ENCODE data around the gene RSRC1. TPM values are rescaled to one million over a fixed set of nuclear protein-coding genes. Genes with fewer than 3 reads are reported as not detected.

The RSRC1 gene
- total and polyA plus RNA-seq, 3 experiments from 2014 or later: 32.9 to 43.3 (median 35.4) TPM

- Mint-ChIP-seq H3K4me3 (peak overlapping the region in 5 of 7 donors; percentile 82 to 90 (median 88)), H3K4me1 (peaks cover 14 to 23% (median 16%) of the 10 kb centered on the region in 3 donors), H3K27ac (peak overlapping the region in 2 of 8 donors; percentile 30 to 92), H3K27me3 (peaks cover 75 to 96% of the 10 kb centered on the region in 2 donors), H3K9me3 (peaks cover 3 to 22% (median 16%) of the 10 kb centered on the region in 5 donors), H3K36me3 (peaks cover 0 to 2% (median 2%) of the 10 kb centered on the region in 3 donors)
- H3K4me1 ChIP-seq (ENCODE audit: insufficient read depth, low read length): peaks cover 11% of the 10 kb centered on the region
- H3K36me3 ChIP-seq (ENCODE audit: insufficient read depth, low read length): no peaks in the 10 kb centered on the region
- no peaks in the 10 kb centered on the region for H3K9me3 ChIP-seq (ENCODE audit: low read length)
- ChIA-PET CTCF (no interaction called here), POLR2A (no interaction called here)
- H3K27me3 ChIP-seq (ENCODE audit: insufficient read depth, low read length, poor library complexity, severe bottlenecking): peaks cover 68% of the 10 kb centered on the region
- H3K27ac ChIP-seq (ENCODE audit: low read depth, low read length): no peak overlapping the region
- DNase-seq: no peak
- no peak overlapping the region for H3K4me3 ChIP-seq (ENCODE audit: low read length)
These were observed 12.8 kb upstream of the RSRC1 start for GRCh38 chr3:158097081-158097592.

- ChIA-PET CTCF (no interaction called here), POLR2A (no interaction called here)
- Mint-ChIP-seq H3K36me3 (peaks cover 0 to 2% (median 2%) of the 10 kb centered on the region in 3 donors), H3K4me3 (peak overlapping the region; percentile 82 to 94 (median 88)), H3K4me1 (peaks cover 15 to 25% (median 19%) of the 10 kb centered on the region in 3 donors), H3K27me3 (peaks cover 82 to 96% of the 10 kb centered on the region in 2 donors), H3K27ac (peak overlapping the region in 4 of 8 donors; percentile 30 to 92 (median 62)), H3K9me3 (peaks cover 3 to 24% (median 21%) of the 10 kb centered on the region in 5 donors)
- H3K27ac ChIP-seq (ENCODE audit: low read depth, low read length): no peak overlapping the region
- H3K4me1 ChIP-seq (ENCODE audit: insufficient read depth, low read length): peaks cover 11% of the 10 kb centered on the region
- peaks cover 74% of the 10 kb centered on the region for H3K27me3 ChIP-seq (ENCODE audit: insufficient read depth, low read length, poor library complexity, severe bottlenecking)
- no peaks in the 10 kb centered on the region for H3K36me3 ChIP-seq (ENCODE audit: insufficient read depth, low read length)
- H3K9me3 ChIP-seq (ENCODE audit: low read length): no peaks in the 10 kb centered on the region
- H3K4me3 ChIP-seq (ENCODE audit: low read length): peak overlapping the region; percentile 66
- peak; percentile 56 to 80 (median 72) for DNase-seq
These were observed 12.1 kb upstream of the RSRC1 start for GRCh38 chr3:158097593-158098308.

- POLR2A ChIA-PET: no interaction called here
- Mint-ChIP-seq H3K4me1 (peaks cover 17 to 30% (median 23%) of the 10 kb centered on the region in 3 donors), H3K27me3 (peaks cover 87 to 96% of the 10 kb centered on the region in 2 donors), H3K9me3 (peaks cover 3 to 29% (median 23%) of the 10 kb centered on the region in 5 donors), H3K4me3 (peak overlapping the region; percentile 82 to 94 (median 88)), H3K36me3 (peaks cover 0 to 2% (median 2%) of the 10 kb centered on the region in 3 donors), H3K27ac (peak overlapping the region in 4 of 8 donors; percentile 36 to 92 (median 62))
- H3K27ac ChIP-seq (ENCODE audit: low read depth, low read length): no peak overlapping the region
- no peaks in the 10 kb centered on the region for H3K36me3 ChIP-seq (ENCODE audit: insufficient read depth, low read length)
- H3K9me3 ChIP-seq (ENCODE audit: low read length): no peaks in the 10 kb centered on the region
- H3K4me3 ChIP-seq (ENCODE audit: low read length): peak overlapping the region; percentile 66
- H3K4me1 ChIP-seq (ENCODE audit: insufficient read depth, low read length): peaks cover 14% of the 10 kb centered on the region
- no peak for DNase-seq
- CTCF ChIA-PET: no interaction called here
- H3K27me3 ChIP-seq (ENCODE audit: insufficient read depth, low read length, poor library complexity, severe bottlenecking): peaks cover 79% of the 10 kb centered on the region
These were observed 11.6 kb upstream of the RSRC1 start for GRCh38 chr3:158098309-158098639.

GRCh38 chr3:158098834-158099424, 11.0 kb upstream of the RSRC1 start:
- H3K27me3 Mint-ChIP-seq: peaks cover 88 to 95% of the 10 kb centered on the region in 2 donors
- no peak overlapping the region for H3K4me3 ChIP-seq (ENCODE audit: low read length)
- peaks cover 21 to 37% (median 29%) of the 10 kb centered on the region in 3 donors for H3K4me1 Mint-ChIP-seq
- no peaks in the 10 kb centered on the region for H3K36me3 ChIP-seq (ENCODE audit: insufficient read depth, low read length)
- H3K36me3 Mint-ChIP-seq: peaks cover 0 to 2% (median 2%) of the 10 kb centered on the region in 3 donors
- ChIA-PET POLR2A (no interaction called here), CTCF (interaction anchor here (1.9 kb wide), 1 partner anchor 10 kb away, joined by 4 read pairs; the partner anchor contains the start of gene RSRC1)
- H3K4me1 ChIP-seq (ENCODE audit: insufficient read depth, low read length): peaks cover 20% of the 10 kb centered on the region
- no peak overlapping the region for H3K27ac ChIP-seq (ENCODE audit: low read depth, low read length)
- H3K27me3 ChIP-seq (ENCODE audit: insufficient read depth, low read length, poor library complexity, severe bottlenecking): peaks cover 85% of the 10 kb centered on the region
- no peak for DNase-seq
- H3K9me3 Mint-ChIP-seq: peaks cover 6 to 32% (median 24%) of the 10 kb centered on the region in 5 donors
- H3K27ac Mint-ChIP-seq: peak overlapping the region in 2 of 8 donors; percentile 55 to 92
- peak overlapping the region in 5 of 7 donors; percentile 32 to 88 (median 82) for H3K4me3 Mint-ChIP-seq
- H3K9me3 ChIP-seq (ENCODE audit: low read length): no peaks in the 10 kb centered on the region

GRCh38 chr3:158100681-158101080, 9.2 kb upstream of the RSRC1 start:
- peaks cover 0 to 2% (median 2%) of the 10 kb centered on the region in 3 donors for H3K36me3 Mint-ChIP-seq

GRCh38 chr3:158101335-158102241, 8.3 kb upstream of the RSRC1 start:
- H3K27ac Mint-ChIP-seq: peak overlapping the region in 1 of 8 donors; percentile 39
- peaks cover 75% of the 10 kb centered on the region for H3K27me3 ChIP-seq (ENCODE audit: insufficient read depth, low read length, poor library complexity, severe bottlenecking)

More at GRCh38 chr3:158100681-158101080, 9.2 kb upstream of the RSRC1 start:
- H3K27ac ChIP-seq (ENCODE audit: low read depth, low read length): no peak overlapping the region
- no peak overlapping the region for H3K4me3 Mint-ChIP-seq
- H3K27me3 ChIP-seq (ENCODE audit: insufficient read depth, low read length, poor library complexity, severe bottlenecking): peaks cover 75% of the 10 kb centered on the region
- peaks cover 32 to 47% (median 45%) of the 10 kb centered on the region in 3 donors for H3K4me1 Mint-ChIP-seq
- CTCF ChIA-PET: interaction anchor here (1.9 kb wide), 1 partner anchor 9 kb away, joined by 4 read pairs; the partner anchor contains the start of gene RSRC1
- peak overlapping the region in 1 of 8 donors; percentile 45 for H3K27ac Mint-ChIP-seq
- POLR2A ChIA-PET: no interaction called here
- H3K9me3 Mint-ChIP-seq: peaks cover 10 to 33% (median 19%) of the 10 kb centered on the region in 5 donors
- H3K36me3 ChIP-seq (ENCODE audit: insufficient read depth, low read length): no peaks in the 10 kb centered on the region
- H3K9me3 ChIP-seq (ENCODE audit: low read length): no peaks in the 10 kb centered on the region
- peaks cover 86 to 96% of the 10 kb centered on the region in 2 donors for H3K27me3 Mint-ChIP-seq
- DNase-seq: no peak
- H3K4me1 ChIP-seq (ENCODE audit: insufficient read depth, low read length): peaks cover 22% of the 10 kb centered on the region
- no peak overlapping the region for H3K4me3 ChIP-seq (ENCODE audit: low read length)

GRCh38 chr3:158102242-158103080, 7.4 kb upstream of the RSRC1 start:
- H3K27ac Mint-ChIP-seq: peak overlapping the region in 4 of 8 donors; percentile 39 to 80 (median 63)
- POLR2A ChIA-PET: no interaction called here
- H3K27ac ChIP-seq (ENCODE audit: low read depth, low read length): no peak overlapping the region
- peaks cover 86 to 95% of the 10 kb centered on the region in 2 donors for H3K27me3 Mint-ChIP-seq
- H3K4me1 ChIP-seq (ENCODE audit: insufficient read depth, low read length): peaks cover 38% of the 10 kb centered on the region
- peak overlapping the region in 5 of 7 donors; percentile 21 to 70 (median 46) for H3K4me3 Mint-ChIP-seq
- H3K9me3 Mint-ChIP-seq: peaks cover 10 to 29% (median 17%) of the 10 kb centered on the region in 5 donors
- no peak for DNase-seq
- H3K9me3 ChIP-seq (ENCODE audit: low read length): no peaks in the 10 kb centered on the region
- no peaks in the 10 kb centered on the region for H3K36me3 ChIP-seq (ENCODE audit: insufficient read depth, low read length)
- CTCF ChIA-PET: no interaction called here
- peaks cover 78% of the 10 kb centered on the region for H3K27me3 ChIP-seq (ENCODE audit: insufficient read depth, low read length, poor library complexity, severe bottlenecking)
- no peak overlapping the region for H3K4me3 ChIP-seq (ENCODE audit: low read length)
- H3K36me3 Mint-ChIP-seq: peaks cover 0 to 2% (median under 1%) of the 10 kb centered on the region in 3 donors
- peaks cover 45 to 61% (median 61%) of the 10 kb centered on the region in 3 donors for H3K4me1 Mint-ChIP-seq

More at GRCh38 chr3:158101335-158102241, 8.3 kb upstream of the RSRC1 start:
- ChIA-PET POLR2A (no interaction called here), CTCF (no interaction called here)
- no peak for DNase-seq
- H3K36me3 Mint-ChIP-seq: peaks cover 0 to 2% (median 2%) of the 10 kb centered on the region in 3 donors
- H3K4me1 Mint-ChIP-seq: peaks cover 38 to 55% (median 54%) of the 10 kb centered on the region in 3 donors
- peaks cover 85 to 95% of the 10 kb centered on the region in 2 donors for H3K27me3 Mint-ChIP-seq
- Histone ChIP-seq H3K4me1 (ENCODE audit: insufficient read depth, low read length) (peaks cover 31% of the 10 kb centered on the region), H3K36me3 (ENCODE audit: insufficient read depth, low read length) (no peaks in the 10 kb centered on the region), H3K9me3 (ENCODE audit: low read length) (no peaks in the 10 kb centered on the region), H3K27ac (ENCODE audit: low read depth, low read length) (no peak overlapping the region), H3K4me3 (ENCODE audit: low read length) (no peak overlapping the region)
- H3K4me3 Mint-ChIP-seq: no peak overlapping the region
- H3K9me3 Mint-ChIP-seq: peaks cover 10 to 28% (median 16%) of the 10 kb centered on the region in 5 donors
